Erythroblast (primary cell): ENCODE measurements around the gene HELB.

Experiments used
- GATA1 ChIP-seq: IDR thresholded peaks from 2 replicates; pipeline ENCODE4 v1.6.1; 2011; ENCODE audit warnings: low read depth, mild to moderate bottlenecking, control low read depth, low read length, moderate library complexity
- POLR2A ChIP-seq: IDR thresholded peaks from 2 replicates; pipeline ENCODE4 v1.6.1; 2011; ENCODE audit warnings: mild to moderate bottlenecking, low read length

- no peak for TF ChIP-seq POLR2A
- TF ChIP-seq GATA1 = no peak
These were observed 69.7 kb downstream of the HELB start for GRCh38 chr12:66371982-66372381.
